Measurements from ENCODE around the gene CREBRF. TPM values are rescaled to one million over a fixed set of nuclear protein-coding genes. Genes with fewer than 3 reads are reported as not detected.

CREBRF gene
- total and polyA plus RNA-seq, 2 experiments from 2014 or later = 14.7 to 21.0 TPM

GRCh38 chr5:173144200-173145176, 88.3 kb downstream of the CREBRF start, which contains the start of gene BNIP1:
Gene BNIP1 (plus strand): TSS chr5:173144531. CDS start chr5:173144546, 15 bp downstream.
- DNase-seq (ENCODE audit: low spot score) = peak; percentile 98
- Histone ChIP-seq H3K9me2 (replicated peaks; ENCODE audit: insufficient read depth) (no peaks in the 10 kb centered on the region), H3K4me3 (peak within 1 kb of the TSS; percentile 75), H2AFZ (peak within 1 kb of the TSS; percentile 74), H4K20me1 (ENCODE audit: insufficient read depth, poor library complexity, severe bottlenecking) (no peaks in the 10 kb centered on the region), H3K4me1 (ENCODE audit: insufficient read depth) (no peaks in the 10 kb centered on the region), H3K36me3 (replicated peaks; ENCODE audit: insufficient read depth, low read depth) (no peaks in the 10 kb centered on the region), H3K79me2 (peaks cover 4% of the 10 kb centered on the region), H3K27ac (peak within 1 kb of the TSS; percentile 95), H3K27me3 (no peaks in the 10 kb centered on the region), H3K9me3 (ENCODE audit: low read depth) (no peaks in the 10 kb centered on the region), H3K4me2 (peak within 1 kb of the TSS; percentile 83)
- TF ChIP-seq EZH2phosphoT487 (IDR thresholded peaks at IDR 0.05; ENCODE audit: low read depth, severe bottlenecking, unreplicated experiment) (no peak), CTCF (IDR thresholded peaks at IDR 0.05; ENCODE audit: poor library complexity) (peak; percentile 97), EZH2 (IDR thresholded peaks at IDR 0.05; ENCODE audit: borderline replicate concordance) (no peak)
- WGBS (ENCODE audit: low lambda C conversion rate, missing lambda C conversion rate) = 1% methylated on average over 39 of the region's 48 CpGs

DNA sequence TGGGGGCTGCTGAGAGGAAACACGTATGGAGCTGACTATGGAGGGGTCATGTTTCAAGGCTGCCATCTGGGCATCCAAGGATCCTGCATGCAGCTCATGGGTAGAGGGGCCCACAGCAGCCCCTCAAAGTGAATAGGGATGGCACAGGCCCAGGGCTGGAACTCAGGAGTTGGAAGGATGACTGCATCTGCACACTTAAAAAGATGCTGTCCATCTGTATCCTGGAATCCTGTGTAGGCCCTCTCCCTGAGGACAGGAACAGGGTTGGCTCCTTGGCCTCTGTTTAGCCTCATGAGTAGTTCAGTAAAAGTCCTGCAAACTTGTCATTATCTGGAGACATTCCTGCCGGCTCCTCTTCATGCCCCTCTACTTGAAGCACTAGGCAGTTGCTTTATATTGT, 92.2 kb downstream of the CREBRF start:
- H3K4me2 ChIP-seq = no peak overlapping the region
- no peak overlapping the region for H3K4me3 ChIP-seq
- TF ChIP-seq CTCF (IDR thresholded peaks at IDR 0.05; ENCODE audit: poor library complexity) (no peak), EZH2 (IDR thresholded peaks at IDR 0.05; ENCODE audit: borderline replicate concordance) (no peak), EZH2phosphoT487 (IDR thresholded peaks at IDR 0.05; ENCODE audit: low read depth, severe bottlenecking, unreplicated experiment) (no peak)
- no peak for DNase-seq (ENCODE audit: low spot score)
- 73% methylated on average over 2 of the region's 2 CpGs for WGBS (ENCODE audit: low lambda C conversion rate, missing lambda C conversion rate)
- H3K27ac ChIP-seq = no peak overlapping the region
- H3K27me3 ChIP-seq = no peaks in the 10 kb centered on the region
- H3K4me1 ChIP-seq (ENCODE audit: insufficient read depth) = no peaks in the 10 kb centered on the region
- no peaks in the 10 kb centered on the region for H4K20me1 ChIP-seq (ENCODE audit: insufficient read depth, poor library complexity, severe bottlenecking)
- no peaks in the 10 kb centered on the region for H3K9me3 ChIP-seq (ENCODE audit: low read depth)
- peaks cover 4% of the 10 kb centered on the region for H3K79me2 ChIP-seq
- no peaks in the 10 kb centered on the region for H3K9me2 ChIP-seq (replicated peaks; ENCODE audit: insufficient read depth)
- no peak overlapping the region for H2AFZ ChIP-seq
- no peaks in the 10 kb centered on the region for H3K36me3 ChIP-seq (replicated peaks; ENCODE audit: insufficient read depth, low read depth)

DNA sequence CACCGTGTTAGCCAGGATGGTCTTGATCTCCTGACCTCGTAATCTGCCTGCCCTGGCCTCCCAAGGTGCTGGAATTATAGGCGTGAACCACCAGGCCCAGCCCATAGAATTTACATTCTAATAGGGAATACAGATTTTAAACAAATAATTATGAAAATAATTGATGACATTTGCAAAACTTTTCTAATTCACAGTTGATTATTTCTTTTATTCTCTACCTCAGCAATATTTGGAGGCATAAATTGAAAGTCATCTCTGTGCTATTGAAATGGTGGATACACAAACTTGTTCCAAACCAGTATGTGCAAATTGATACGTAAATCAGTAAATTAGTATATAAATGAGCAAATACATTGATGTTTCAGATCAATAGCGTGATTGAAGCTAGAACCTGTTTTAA, 96.4 kb downstream of the CREBRF start:
- no peaks in the 10 kb centered on the region for H3K36me3 ChIP-seq (replicated peaks; ENCODE audit: insufficient read depth, low read depth)
- no peak overlapping the region for H2AFZ ChIP-seq

More for the DNA sequence above, 96.4 kb downstream of the CREBRF start:
- no peak overlapping the region for H3K4me2 ChIP-seq
- H3K4me1 ChIP-seq (ENCODE audit: insufficient read depth) = no peaks in the 10 kb centered on the region
- no peak overlapping the region for H3K27ac ChIP-seq
- no peaks in the 10 kb centered on the region for H3K27me3 ChIP-seq
- H3K9me2 ChIP-seq (replicated peaks; ENCODE audit: insufficient read depth) = no peaks in the 10 kb centered on the region
- no peak for TF ChIP-seq EZH2phosphoT487 (IDR thresholded peaks at IDR 0.05; ENCODE audit: low read depth, severe bottlenecking, unreplicated experiment)
- no peak for TF ChIP-seq EZH2 (IDR thresholded peaks at IDR 0.05; ENCODE audit: borderline replicate concordance)
- no peak for TF ChIP-seq CTCF (IDR thresholded peaks at IDR 0.05; ENCODE audit: poor library complexity)
- no peaks in the 10 kb centered on the region for H4K20me1 ChIP-seq (ENCODE audit: insufficient read depth, poor library complexity, severe bottlenecking)
- no peak overlapping the region for H3K4me3 ChIP-seq
- WGBS (ENCODE audit: low lambda C conversion rate, missing lambda C conversion rate) = 99% methylated on average over 5 of the region's 5 CpGs
- no peaks in the 10 kb centered on the region for H3K79me2 ChIP-seq
- no peak for DNase-seq (ENCODE audit: low spot score)
- no peaks in the 10 kb centered on the region for H3K9me3 ChIP-seq (ENCODE audit: low read depth)
